IPS DF 19.7 (cell line): ENCODE data around the gene EIF3J.
"Not testable (repeated sequence)": the region's sequence is repeated elsewhere in the genome, so short reads cannot be mapped to it uniquely, and the experiment has no call there.

ENCODE experiments used
- DNase-seq: peaks from one replicate; pipeline ENCODE4 v3.0.0-alpha.2; 2013; ENCODE audit warnings: low read depth, low spot score

EIF3J gene

DNA sequence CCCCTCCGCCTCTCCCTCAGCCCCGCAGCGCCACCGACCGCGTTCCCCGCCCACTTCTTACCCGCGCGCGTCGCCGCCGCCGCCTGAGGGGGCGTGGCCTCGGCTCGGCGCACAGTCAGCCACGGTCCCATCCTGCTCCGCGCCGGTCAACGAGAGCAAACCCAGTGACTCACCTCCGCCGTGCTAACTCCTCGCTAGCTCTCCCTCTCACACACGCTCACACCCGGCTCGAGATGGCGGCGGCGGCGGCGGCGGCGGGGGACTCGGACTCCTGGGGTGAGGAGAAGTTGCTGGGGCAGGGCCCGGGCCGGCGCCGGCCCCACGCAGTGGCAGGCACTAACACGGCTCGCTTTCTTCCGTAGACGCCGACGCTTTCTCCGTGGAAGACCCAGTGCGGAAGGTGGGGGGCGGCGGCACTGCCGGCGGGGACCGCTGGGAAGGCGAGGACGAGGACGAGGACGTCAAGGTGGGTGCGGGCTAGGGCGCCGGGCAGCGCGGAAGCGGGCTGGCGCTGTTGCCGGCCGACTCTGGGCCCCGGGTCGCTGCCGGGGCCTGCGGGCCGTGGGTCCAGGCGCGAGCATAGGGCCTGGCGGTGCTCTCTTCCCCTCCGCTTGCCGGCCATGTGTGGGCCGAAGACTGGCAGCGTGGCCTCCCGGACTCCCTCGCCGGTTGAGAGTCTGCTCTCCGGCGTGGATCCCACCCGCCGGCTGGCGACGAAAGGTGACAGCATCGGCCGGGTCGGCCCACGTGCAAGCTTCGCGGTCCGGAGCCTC is at the start of gene EIF3J:
Gene EIF3J, plus strand, starts transcription at position 186 of the 773 bp plus-strand sequence. Its CDS starts 48 bp downstream, at position 234.
- DNase-seq: peak; percentile 69

GRCh38 chr15:44489464-44489863 is 47.5 kb upstream of the EIF3J start:
- no peak for DNase-seq

- no peak for DNase-seq
These were observed 46.3 kb upstream of the EIF3J start for GRCh38 chr15:44490622-44491021.

- DNase-seq: no peak
These were observed 44.9 kb upstream of the EIF3J start for GRCh38 chr15:44492040-44492439.

- DNase-seq: no peak
These were observed 44.3 kb upstream of the EIF3J start for GRCh38 chr15:44492672-44493071.

DNA sequence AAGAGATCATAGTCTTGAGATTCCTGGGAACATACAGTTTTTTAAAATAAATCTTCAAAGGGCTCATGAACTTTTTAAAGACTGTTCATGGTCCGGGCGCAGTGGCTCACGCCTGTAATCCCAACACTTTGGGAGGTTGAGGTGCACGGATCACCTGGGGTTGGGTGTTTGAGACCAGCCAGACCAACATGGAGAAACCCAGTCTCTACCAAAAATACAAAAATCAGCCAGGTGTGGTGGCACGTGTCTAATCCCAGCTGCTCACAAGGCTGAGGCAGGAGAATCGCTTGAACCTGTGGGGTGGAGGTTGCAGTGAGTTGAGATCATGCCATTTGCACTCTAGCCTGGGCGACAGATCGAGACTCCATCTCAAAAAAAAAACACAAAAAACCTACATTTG is 41.4 kb upstream of the EIF3J start:
- DNase-seq: no peak

GRCh38 chr15:44500555-44500954 is 36.4 kb upstream of the EIF3J start:
- no peak for DNase-seq

- DNase-seq: peak; percentile 2
These were observed 35.1 kb upstream of the EIF3J start for GRCh38 chr15:44501768-44502366.

DNA sequence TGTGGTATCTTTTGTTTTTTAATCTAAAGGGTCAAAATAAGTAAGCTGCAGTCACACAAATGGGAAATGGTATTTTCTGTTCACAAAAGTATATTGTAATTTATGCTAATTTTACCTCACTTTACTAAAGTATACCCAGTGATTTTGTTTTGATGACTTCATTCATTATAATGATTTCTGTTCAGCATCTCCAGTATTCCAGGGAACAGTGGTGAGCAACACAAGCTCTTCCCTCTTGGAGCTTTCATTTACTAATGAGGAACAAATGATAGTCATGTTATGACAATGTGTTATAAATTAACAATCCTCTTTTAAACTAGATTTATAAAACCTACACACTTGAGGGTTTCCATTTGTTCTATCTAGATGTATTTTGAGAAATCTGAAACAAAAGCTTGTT is 20.5 kb upstream of the EIF3J start:
- DNase-seq: no peak

GRCh38 chr15:44519537-44519936 is 17.4 kb upstream of the EIF3J start:
- no peak for DNase-seq

GRCh38 chr15:44525018-44525417 is 11.9 kb upstream of the EIF3J start:
- DNase-seq: no peak

DNA sequence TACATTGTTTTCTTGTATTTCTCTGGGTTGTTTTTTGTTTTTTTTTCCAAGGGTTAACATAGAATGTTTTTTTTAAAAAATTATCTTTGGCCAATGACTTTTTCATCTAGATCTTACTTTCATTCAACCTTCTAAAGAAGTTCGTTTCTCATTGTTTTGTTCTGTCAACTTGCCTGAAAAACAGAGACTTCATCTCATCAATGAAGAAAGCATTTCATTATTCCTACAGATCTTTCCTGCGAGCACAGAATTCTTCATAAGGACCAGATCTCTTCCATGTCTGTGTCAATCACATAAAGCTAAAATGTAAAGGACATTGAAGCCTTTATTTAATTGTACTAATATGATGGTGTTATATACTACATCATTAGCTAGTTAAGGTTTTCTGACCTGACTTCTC is 9.7 kb upstream of the EIF3J start:
- no peak for DNase-seq

DNA sequence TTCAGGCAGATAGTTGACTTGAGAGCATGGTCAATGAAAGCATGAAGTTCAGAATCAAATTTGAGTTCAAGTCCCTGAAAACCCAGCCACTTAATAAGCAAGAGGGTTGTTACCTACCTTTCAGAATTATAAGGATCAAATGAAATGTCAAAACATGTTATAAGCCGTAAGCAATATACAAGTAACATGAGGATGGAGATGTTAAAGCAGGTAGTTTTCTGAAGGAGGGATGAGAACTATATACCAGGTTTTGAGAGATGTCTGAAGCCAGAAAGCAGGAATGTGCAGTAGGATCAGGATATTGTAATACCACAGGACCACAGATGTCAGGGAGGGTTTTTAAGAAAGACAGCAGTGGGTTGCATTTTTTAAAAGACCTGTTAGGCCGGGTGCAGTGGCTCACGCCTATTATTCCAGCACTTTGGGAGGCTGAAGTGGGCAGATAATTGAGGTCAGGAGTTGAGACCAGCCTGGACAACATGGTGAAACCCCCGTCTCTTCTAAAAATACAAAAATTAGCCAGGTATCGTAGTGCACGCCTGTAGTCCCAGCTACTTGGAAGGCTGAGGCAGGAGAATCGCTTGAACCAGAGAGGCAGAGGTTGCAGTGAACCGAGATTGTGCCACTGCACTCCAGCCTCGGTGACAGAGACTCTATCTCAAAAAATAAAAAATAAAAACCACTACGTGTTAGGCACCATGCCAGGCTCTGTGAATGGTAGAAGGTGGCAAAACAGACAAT is 6.9 kb upstream of the EIF3J start:
- DNase-seq: no peak

- DNase-seq: no peak
These were observed 6.3 kb upstream of the EIF3J start for GRCh38 chr15:44530653-44531052.

GRCh38 chr15:44532275-44532674 is 4.7 kb upstream of the EIF3J start:
- DNase-seq: not testable (repeated sequence)

DNA sequence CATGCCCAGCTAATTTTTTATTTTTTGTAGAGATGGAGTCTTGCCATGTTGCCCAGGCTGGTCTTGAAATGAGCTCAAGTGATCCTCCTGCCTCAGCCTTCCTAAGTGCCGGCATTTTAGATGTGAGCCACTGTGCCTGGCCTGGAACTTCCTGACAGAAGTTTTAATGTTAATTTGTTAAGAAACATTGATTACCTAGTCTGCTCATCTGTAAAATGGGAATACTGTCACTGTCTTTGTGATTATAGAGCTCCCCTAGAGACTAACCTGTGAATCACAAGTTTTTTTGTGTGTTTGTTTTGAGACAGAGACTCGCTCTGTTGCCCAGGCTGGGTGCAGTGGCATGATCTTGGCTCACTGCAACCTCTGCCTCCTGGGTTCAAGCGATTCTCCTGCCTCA is 4.3 kb upstream of the EIF3J start:
- DNase-seq: no peak

GRCh38 chr15:44535092-44535491 is 1.9 kb upstream of the EIF3J start:
- DNase-seq: no peak

GRCh38 chr15:44535523-44536301 is 1.2 kb upstream of the EIF3J start:
- DNase-seq: no peak

GRCh38 chr15:44536302-44536961 is 515 bp upstream of the EIF3J start:
- peak; percentile 71 for DNase-seq

DNA sequence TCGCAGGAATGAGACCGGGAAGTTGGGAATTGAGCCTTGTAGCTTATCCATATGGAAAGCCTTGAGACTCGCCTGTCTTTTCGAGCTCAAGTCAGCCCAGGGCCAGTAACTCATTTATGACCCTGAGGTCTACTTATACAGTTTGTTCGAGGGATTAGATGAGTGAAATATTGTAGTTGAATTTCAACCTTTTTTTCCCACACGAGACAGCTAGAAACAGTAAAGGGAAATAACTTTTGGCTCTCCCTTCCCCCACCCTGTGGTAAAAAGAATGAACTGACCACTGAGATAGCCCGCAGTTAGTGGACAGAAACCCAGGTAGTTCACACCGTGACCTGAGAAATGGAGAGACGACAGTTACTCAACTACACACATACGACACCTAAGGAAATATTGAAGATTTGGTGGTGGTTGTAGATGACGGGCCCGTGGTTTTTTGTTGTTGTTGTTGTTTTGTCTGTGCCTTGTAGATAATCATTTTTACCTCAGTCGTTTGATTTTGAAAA is 841 bp downstream of the EIF3J start:
- no peak for DNase-seq

- no peak for DNase-seq
These were observed 4.5 kb downstream of the EIF3J start for GRCh38 chr15:44541282-44541958.
